Measurements from ENCODE around the gene CTU2. TPM values are rescaled to one million over a fixed set of nuclear protein-coding genes. Genes with fewer than 3 reads are reported as not detected.

The CTU2 gene
- polyA plus RNA-seq, 1 donor from 2014 or later = 26.3 TPM

DNA sequence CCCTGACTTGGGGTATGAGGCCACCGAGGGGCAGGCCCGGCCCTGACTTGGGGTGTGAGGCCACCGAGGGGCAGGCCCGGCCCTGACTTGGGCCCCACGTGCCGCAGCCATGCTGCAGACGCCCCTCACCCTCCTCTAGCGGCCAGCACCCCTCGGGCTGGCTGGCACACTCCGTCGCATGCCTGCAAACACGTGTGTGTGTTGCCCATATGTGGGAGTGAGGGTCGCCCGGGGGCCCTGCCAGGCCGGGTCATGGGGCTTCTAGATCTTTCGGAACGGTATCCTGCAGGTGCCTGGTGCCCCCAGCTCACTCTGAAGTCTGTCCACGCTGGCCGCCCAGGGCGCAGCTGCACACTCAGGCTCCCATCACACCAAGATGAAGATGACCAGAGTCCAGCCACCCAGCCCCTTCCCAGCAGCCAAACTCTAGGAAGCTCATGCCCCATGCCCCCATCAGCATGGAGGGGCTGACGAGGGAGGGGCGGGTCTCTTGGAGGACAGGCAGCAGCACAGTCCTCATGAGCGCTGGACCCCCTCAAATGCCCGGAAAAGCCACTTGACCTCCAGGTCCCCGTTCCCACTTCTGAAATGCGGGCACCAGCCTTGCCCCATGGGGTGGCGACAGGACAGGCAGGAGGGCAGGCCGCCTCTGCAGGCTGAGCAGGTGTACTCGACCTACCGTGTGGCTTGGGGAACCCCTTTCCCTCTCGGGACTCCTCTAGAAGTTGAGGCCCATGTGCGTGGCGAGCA is 33.8 kb downstream of the CTU2 start:
- H2AFZ ChIP-seq (ENCODE audit: low read depth, low read length) = no peak overlapping the region
- no peaks in the 10 kb centered on the region for H3K27me3 ChIP-seq (ENCODE audit: insufficient read depth, low read depth, low read length)
- no peaks in the 10 kb centered on the region for H4K20me1 ChIP-seq (ENCODE audit: insufficient read depth)
- H3K4me3 ChIP-seq (ENCODE audit: low read length) = no peak overlapping the region
- no peak overlapping the region for H3K9ac ChIP-seq (ENCODE audit: low read length)
- H3F3A ChIP-seq (ENCODE audit: insufficient read depth, low read length, poor library complexity, severe bottlenecking) = no peaks in the 10 kb centered on the region
- H3K79me2 ChIP-seq (replicated peaks; ENCODE audit: insufficient read depth, low read length) = no peaks in the 10 kb centered on the region
- no peaks in the 10 kb centered on the region for H3K9me2 ChIP-seq (ENCODE audit: insufficient read depth, low read length)
- H3K9me3 ChIP-seq (ENCODE audit: low read length) = no peaks in the 10 kb centered on the region
- no peak overlapping the region for H3K4me2 ChIP-seq (ENCODE audit: low read length)
- no peak overlapping the region for H3K27ac ChIP-seq (ENCODE audit: low read length)
- no peak for TF ChIP-seq CTCF (IDR thresholded peaks at IDR 0.05; ENCODE audit: poor library complexity, severe bottlenecking)
- no peak for TF ChIP-seq EZH2 (IDR thresholded peaks at IDR 0.05; ENCODE audit: borderline replicate concordance, insufficient read depth, low read length, poor library complexity, severe bottlenecking)
- no peak for TF ChIP-seq SMC3 (conservative IDR thresholded peaks at IDR 0.05; ENCODE audit: poor library complexity)
- TF ChIP-seq TAF1 (IDR thresholded peaks at IDR 0.05; ENCODE audit: low read depth) = no peak
- no peak for TF ChIP-seq RAD21 (conservative IDR thresholded peaks at IDR 0.05)
- no peak for TF ChIP-seq MXI1 (conservative IDR thresholded peaks at IDR 0.05; ENCODE audit: poor library complexity, severe bottlenecking)
- no peak for TF ChIP-seq EP300 (conservative IDR thresholded peaks at IDR 0.05; ENCODE audit: poor library complexity, severe bottlenecking)
- TF ChIP-seq REST (IDR thresholded peaks at IDR 0.05; ENCODE audit: borderline replicate concordance) = no peak
- no peak for TF ChIP-seq POLR2AphosphoS5 (IDR thresholded peaks at IDR 0.05)
- H3K36me3 ChIP-seq (ENCODE audit: insufficient read depth, low read length) = no peaks in the 10 kb centered on the region

- no peaks in the 10 kb centered on the region for H3K36me3 ChIP-seq (ENCODE audit: insufficient read depth, low read length)
These were observed 34.4 kb downstream of the CTU2 start for GRCh38 chr16:88740727-88741055.

More at GRCh38 chr16:88740727-88741055, 34.4 kb downstream of the CTU2 start:
- Histone ChIP-seq H3K27ac (ENCODE audit: low read length) (no peak overlapping the region), H3K4me3 (ENCODE audit: low read length) (no peak overlapping the region), H3K9ac (ENCODE audit: low read length) (no peak overlapping the region), H3K9me2 (ENCODE audit: insufficient read depth, low read length) (no peaks in the 10 kb centered on the region), H3K27me3 (ENCODE audit: insufficient read depth, low read depth, low read length) (no peaks in the 10 kb centered on the region), H3K9me3 (ENCODE audit: low read length) (no peaks in the 10 kb centered on the region), H3F3A (ENCODE audit: insufficient read depth, low read length, poor library complexity, severe bottlenecking) (no peaks in the 10 kb centered on the region), H2AFZ (ENCODE audit: low read depth, low read length) (no peak overlapping the region), H3K4me2 (ENCODE audit: low read length) (no peak overlapping the region), H3K79me2 (replicated peaks; ENCODE audit: insufficient read depth, low read length) (no peaks in the 10 kb centered on the region), H4K20me1 (ENCODE audit: insufficient read depth) (no peaks in the 10 kb centered on the region)
- TF ChIP-seq RAD21 (conservative IDR thresholded peaks at IDR 0.05) (no peak), CTCF (IDR thresholded peaks at IDR 0.05; ENCODE audit: poor library complexity, severe bottlenecking) (no peak), EP300 (conservative IDR thresholded peaks at IDR 0.05; ENCODE audit: poor library complexity, severe bottlenecking) (no peak), TAF1 (IDR thresholded peaks at IDR 0.05; ENCODE audit: low read depth) (no peak), MXI1 (conservative IDR thresholded peaks at IDR 0.05; ENCODE audit: poor library complexity, severe bottlenecking) (no peak), REST (IDR thresholded peaks at IDR 0.05; ENCODE audit: borderline replicate concordance) (no peak), POLR2AphosphoS5 (IDR thresholded peaks at IDR 0.05) (no peak), SMC3 (conservative IDR thresholded peaks at IDR 0.05; ENCODE audit: poor library complexity) (no peak), EZH2 (IDR thresholded peaks at IDR 0.05; ENCODE audit: borderline replicate concordance, insufficient read depth, low read length, poor library complexity, severe bottlenecking) (no peak)

Measured in neural cell (in vitro differentiated cells).